Stimulated activated CD8-positive, alpha-beta memory T cell treated with anti-CD3 and anti-CD28 coated beads, Interleukin-12 subunit alpha, Interleukin-12 subunit beta, amount 100 ng/mL, for 24 hours (primary cell): Measurements from ENCODE around the gene R3HDM2.
"Not testable (repeated sequence)": the region's sequence is repeated elsewhere in the genome, so short reads cannot be mapped to it uniquely, and the experiment has no call there.

Experiments used
- DNase-seq: peaks from one replicate; pipeline ENCODE4 v3.0.0-alpha.2; 2020; ENCODE audit errors: extremely low read depth

The R3HDM2 gene

DNA sequence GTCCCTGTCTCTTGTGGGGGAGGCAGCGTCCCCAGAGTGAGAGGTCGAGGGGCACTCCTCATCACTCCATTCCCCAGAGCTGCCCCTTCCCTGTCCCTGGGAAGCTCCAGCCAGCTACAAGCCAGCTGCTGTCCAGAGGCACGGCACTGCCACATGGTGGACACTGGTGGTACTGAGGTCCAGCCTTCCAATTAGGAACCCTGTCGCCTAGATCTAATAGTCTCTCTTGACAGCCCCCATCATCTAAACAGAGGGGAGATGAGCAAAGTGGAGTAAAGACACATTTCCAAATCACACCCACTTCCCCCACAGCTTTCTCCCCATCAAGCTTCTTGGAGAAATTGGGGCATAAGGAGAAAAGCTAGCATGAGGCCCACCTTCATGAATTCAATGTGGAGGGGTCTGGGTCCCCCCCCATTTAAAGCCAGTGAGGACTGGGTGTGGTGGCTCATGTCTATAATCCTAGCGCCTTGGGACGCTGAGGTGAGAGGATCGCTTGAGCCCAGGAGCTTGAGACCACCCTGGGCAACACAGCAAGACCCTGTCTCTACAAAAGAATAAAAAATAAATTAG lies 22.2 kb upstream of the R3HDM2 start:
- DNase-seq: no peak

DNA sequence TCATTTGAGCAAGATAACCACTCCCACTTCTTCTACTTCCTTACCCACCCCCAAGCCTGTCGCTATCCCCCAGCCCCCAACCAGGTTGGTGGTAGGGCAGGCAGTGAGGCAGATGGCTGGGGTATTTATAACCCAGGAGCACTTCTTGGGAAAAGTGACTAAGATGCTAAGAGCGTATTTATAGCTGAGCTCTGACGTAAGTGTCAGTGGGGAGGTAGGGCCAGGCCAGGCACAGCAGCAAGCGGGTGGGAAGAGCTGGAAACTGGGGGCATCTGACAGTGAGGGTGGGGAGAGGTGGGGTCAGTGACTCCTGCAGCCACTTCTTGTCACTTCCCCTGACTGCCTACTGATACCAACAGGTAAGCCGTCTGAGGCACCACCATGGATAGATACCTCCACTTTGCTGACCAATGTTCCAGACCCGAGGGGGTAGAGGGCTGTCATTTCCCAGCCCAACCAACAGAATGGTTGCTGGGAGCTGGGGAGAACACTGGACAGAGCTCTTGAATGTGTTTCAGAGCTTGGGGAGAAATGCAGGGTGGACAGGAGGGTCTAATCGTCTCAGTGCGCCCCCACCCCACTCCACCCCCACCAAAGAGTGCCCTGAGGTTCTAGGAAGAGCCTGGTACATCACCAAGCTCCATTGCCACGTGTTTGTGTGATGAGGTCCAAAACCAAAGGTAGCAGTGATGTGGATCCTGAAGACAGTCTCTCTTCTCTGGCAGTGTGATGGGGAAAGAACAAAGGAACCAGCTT lies 21.5 kb upstream of the R3HDM2 start:
- no peak for DNase-seq

DNA sequence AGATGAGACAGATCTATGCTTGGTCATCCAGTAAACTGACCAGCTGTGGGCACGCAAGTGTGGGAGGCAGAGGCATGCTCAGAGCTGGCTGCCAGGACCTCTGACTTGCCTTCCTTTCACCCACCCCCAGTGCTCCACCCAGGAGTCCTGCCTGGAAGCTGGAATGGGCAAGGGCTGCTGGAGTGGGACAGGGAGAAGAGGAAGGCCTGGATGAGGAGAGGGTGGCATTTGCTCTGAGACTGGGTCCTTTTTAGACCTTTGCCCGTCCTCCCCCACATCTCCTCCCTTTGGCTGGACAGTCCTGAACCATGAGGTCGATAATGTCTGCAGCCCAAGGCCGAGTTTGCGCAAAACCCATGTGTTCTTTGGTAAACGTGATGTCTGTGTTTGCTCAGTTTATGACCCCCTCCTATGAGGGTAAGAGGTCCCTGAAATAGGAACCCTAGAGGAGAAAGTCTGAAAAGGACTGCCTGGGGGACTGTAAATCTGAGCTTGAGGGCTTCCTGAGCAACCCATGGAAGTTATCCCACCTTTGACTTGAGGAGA lies 20.5 kb upstream of the R3HDM2 start:
- DNase-seq: no peak

DNA sequence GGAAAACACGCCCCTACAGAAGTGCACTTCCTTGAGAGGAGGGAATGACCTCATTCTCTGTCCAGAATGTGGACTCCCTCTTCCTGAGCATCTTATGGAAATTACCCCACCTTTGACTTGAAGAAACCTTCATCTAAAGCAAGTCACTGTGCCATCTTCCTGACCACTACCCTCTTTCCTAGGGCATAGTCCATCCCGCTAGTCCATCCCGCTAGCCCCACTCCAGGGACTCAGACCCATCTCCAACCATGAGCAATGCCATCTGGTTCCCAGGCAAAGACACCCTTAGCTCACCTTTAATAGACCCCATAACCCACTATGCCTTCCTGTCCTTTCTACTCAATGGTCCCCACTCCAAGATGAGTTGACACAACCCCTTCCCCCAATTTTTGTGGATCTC lies 19.2 kb upstream of the R3HDM2 start:
- no peak for DNase-seq

DNA sequence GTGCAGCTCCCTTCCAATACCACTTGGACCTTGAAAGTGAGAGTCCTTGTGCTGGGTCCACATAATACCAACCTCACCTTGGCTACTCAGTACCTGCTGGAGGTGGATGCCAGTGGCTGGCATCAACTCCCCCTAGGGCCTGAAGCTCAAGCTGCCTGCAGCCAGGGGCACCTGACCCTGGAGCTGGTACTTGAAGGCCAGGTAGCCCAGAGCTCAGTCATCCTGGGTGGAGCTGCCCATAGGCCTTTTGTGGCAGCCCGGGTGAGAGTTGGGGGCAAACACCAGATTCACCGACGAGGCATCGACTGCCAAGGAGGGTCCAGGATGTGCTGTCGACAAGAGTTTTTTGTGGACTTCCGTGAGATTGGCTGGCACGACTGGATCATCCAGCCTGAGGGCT lies 18.5 kb upstream of the R3HDM2 start:
- no peak for DNase-seq

DNA sequence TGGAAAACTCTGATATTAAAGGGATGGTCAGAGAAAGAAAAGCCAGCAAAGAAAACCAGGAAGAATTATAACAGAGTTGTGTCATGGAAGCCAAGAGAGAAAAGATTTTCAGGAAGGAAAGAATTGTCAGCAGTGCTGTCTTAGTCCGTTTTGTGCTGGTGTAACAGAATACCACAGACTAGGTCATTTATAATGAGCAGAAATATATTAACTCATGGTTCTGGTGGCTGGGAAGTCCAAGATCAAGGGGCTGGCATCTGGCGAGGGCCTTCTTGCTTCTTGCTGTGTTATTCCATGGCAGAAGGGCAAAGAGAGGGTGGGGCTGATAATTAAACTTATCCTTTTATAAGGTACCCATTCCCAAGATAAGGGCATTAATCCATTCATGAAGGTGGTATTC lies 17.8 kb upstream of the R3HDM2 start:
- no peak for DNase-seq

DNA sequence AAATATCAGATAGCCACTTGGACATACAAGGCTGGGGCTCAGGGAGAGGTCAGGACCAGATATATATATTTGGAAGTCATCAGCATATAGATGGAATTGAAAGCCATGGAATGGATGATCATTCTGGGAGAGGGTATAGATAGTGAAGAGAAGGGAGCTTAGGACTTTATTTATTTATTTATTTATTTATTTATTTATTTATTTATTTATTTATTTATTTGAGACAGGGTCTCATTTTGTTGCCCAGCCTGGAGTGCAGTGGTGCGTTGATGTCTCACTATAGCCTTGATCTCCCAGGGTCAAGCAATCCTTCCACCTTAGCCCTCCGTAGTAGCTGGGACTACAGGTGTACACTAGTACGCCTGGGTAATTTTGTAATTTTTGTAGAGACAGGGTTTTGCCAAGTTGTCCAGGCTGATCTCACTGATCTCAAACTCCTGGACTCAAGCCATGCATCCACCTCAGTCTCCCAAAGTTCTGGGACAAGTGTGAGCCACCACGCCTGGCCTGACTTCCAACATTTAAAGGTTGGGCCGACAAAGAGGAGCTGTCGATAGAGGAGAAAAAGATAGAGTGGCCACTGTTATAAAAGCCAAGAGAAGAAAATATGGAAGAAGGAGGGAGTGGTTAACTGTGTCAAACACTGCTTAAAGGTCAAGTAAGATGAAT lies 15.6 kb upstream of the R3HDM2 start:
- DNase-seq: no peak

DNA sequence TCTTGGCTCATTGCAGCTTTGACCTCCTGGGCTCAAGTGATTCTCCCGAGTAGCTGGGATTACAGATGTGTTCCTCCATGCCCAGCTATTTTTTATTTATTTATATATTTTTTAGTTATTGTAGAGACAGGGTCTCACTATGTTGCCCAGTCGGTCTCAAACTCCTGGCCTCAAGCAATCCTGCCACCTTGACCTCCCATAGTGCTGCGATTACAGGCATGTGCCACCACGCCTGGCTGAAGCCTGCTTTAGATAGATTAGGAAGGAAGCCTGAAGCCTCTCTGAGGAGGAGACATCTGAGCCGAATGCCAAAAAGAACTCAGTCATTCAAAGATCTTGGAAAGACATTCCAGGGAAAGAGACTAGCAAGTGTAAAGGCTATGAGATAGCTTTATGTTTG lies 13.9 kb upstream of the R3HDM2 start:
- no peak for DNase-seq

DNA sequence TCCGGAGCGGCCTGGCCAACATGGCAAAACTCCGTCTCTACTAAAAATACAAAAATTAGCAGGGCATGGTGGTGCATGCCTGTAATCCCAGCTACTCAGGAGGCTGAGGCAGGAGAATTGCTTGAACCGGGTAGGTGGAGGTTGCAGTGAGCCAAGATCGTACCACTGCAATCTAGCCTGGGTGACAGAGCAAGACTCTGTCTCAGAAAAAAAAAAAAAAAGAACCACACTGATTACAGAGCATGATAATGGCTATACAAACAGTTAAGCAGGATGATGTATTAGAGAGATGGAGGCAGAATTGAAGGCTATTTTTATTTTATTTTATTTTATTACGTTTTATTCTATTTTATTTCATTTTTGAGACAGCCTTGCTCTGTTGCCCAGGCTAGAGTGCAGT lies 13.5 kb upstream of the R3HDM2 start:
- not testable (repeated sequence) for DNase-seq

DNA sequence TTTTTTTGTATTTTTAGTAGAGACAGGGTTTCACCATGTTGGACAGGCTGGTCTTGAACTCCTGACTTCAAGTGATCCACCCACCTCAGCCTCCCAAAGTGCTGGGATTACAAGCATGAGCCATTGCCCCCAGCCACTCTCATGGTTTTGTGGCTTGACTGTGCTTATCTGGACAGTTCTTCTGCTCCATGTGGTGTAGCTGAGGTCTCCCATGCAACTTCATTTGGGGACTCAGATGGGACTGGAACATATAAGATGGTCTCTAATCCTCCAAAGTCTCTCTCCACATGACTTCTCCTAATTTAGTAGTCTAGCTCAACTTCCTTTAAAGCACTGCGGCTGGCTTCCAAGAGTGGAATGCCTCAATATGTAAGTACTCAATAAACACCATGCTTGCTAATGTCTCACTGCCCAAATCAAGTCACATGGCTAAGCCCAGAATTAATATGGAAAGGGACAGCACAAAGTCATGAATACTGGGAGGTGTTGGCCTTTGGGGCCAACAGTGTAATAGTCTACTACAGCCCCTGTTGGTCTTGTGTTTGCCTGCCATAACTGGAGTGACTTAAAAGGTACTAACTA lies 11.1 kb upstream of the R3HDM2 start:
- DNase-seq: no peak

DNA sequence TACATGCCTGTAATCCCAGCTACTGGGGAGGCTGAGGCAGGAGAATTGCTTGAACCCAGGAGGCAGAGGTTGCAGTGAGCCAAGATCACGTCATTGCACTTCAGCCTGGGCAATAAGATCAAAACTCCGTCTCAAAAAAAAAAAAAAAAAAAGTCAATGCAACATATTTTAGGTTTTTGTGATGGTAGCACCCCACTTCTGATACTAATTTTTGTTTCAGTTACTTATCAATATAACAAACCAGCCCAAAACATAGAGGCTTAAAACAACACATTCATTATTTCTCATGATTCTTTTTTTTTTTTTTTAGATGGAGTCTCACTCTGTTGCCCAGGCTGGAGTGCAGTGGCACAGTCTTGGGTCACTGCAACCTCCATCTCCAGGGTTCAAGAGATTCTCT lies 10.6 kb upstream of the R3HDM2 start:
- DNase-seq: not testable (repeated sequence)

DNA sequence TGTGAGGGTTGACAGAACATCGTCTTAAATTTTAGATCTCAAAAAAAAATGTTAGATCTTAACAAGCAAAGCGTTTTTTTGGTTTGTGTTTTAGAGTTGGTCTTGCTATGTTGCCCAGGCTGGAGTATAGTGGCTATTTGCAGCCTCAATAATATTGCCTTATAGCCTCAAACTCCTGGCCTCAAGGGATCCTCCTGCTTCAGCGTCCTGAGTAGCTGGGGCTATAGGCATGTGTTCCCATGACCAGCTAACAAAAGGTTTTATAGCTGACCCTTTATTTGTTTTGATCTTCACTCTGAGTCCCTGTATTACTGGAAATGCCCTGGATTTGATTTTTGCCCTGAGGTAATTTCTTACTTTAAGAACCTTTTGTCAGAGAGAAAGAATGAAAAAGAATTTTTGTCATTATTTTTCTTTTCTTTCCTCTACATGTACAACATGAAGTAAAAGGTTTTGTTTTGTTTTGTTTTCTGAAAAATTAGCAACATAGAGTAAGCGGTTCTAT lies 9.0 kb upstream of the R3HDM2 start:
- DNase-seq: no peak

DNA sequence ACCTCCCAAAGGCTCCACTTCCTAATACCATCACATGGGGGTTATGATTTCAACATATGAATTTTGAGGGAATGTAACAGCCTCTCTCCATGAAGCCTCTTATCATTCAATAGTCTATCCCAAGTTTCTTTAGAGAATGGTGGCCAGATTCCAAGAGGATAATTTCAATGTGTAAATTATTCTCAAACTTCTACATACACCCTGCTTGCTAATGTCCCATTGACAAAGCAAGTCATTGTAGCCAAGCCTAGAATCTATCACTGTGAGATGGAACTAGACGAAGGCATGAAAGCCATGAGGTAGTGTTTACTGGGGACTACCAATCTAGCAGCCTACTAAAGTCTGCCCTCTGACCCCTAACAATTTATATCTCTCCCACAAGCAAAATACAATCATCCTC lies 7.6 kb upstream of the R3HDM2 start:
- DNase-seq: no peak

DNA sequence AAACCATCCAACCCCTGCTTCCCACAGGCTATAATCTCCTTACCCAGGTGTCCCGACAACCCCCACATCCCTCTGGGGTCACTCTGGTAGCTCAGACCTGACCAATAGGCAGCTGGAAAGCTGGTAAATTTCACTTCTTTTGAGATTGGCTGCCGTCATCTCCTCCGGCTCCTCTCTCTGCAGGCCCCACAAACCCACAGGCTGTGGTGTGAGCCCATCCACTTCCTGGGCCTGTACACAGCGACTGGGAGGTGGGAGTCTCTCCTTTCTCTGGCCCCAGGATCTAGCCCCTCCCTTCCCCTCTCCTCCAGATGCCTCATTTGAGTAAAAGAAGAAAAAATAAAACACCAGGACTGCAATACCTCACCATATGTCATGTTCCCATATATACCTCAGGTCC lies 4.5 kb upstream of the R3HDM2 start:
- DNase-seq: no peak

DNA sequence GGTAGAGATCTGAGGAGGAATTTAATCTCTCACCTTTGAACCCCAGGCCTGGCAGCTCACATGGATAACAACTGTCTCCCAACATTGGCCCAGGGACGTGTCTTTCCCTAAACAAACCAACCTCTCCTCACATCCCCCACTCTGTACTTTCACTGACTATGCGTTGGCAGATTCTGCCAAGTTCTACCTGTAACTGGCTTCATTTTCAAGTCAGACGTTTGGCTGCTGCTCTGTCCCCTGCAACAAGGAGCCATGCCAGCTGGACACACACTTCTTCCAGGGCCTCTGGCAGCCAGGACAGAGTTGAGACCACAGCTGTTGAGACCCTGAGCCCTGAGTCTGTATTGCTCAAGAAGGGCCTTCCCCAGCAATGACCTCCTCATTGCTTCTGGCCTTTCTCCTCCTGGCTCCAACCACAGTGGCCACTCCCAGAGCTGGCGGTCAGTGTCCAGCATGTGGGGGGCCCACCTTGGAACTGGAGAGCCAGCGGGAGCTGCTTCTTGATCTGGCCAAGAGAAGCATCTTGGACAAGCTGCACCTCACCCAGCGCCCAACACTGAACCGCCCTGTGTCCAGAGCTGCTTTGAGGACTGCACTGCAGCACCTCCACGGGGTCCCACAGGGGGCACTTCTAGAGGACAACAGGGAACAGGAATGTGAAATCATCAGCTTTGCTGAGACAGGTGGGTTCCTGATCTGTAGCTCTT lies 3.8 kb upstream of the R3HDM2 start, which contains the start of gene INHBC:
Gene INHBC (plus strand): TSS at position 268 of the 707 bp plus-strand sequence. CDS start 103 bp downstream, at position 371.
- DNase-seq: no peak

DNA sequence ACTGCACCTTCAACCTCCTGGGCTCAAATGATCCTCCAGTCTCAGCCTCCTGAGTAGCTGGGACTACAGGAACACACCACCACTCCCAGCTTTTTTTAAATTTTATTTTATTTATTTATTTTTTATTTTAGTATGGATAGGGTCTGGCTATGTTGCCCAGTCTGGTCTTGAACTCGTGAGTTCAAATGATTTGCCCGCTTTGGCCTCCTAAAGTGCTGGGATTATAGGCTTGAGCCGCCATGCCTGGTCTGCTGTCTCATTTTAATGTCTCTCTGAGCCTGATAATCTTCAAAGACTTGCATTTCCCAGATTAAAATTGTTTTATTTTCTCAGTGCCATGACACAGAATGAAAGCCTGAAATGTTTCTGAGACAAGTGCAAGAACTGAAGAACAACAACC lies 2.5 kb upstream of the R3HDM2 start:
- DNase-seq: no peak

DNA sequence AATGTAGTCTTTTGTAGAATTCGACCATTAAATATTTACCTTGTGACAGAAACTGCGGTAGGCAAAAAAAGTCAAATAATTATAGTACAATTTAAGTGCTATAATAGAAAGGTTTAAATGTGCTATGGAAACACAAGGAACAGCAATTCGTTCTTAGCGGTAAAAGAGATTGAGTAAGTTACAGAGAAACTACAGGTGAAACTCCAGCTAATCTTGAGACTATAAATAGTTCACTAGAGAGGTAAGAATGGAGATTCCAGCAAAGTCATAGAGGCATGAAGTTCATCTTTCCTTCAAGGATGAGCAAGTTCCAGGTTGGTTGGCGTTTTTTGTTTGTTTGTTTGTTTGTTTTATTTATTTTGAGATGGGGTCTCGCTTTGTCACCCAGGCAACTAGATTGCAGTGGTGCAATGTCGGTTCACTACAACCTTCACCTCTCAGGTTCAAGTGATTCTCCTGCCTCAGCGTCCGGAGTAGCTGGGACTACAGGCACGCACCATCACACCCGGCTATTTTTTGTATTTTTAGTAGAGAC lies 878 bp upstream of the R3HDM2 start:
- no peak for DNase-seq

DNA sequence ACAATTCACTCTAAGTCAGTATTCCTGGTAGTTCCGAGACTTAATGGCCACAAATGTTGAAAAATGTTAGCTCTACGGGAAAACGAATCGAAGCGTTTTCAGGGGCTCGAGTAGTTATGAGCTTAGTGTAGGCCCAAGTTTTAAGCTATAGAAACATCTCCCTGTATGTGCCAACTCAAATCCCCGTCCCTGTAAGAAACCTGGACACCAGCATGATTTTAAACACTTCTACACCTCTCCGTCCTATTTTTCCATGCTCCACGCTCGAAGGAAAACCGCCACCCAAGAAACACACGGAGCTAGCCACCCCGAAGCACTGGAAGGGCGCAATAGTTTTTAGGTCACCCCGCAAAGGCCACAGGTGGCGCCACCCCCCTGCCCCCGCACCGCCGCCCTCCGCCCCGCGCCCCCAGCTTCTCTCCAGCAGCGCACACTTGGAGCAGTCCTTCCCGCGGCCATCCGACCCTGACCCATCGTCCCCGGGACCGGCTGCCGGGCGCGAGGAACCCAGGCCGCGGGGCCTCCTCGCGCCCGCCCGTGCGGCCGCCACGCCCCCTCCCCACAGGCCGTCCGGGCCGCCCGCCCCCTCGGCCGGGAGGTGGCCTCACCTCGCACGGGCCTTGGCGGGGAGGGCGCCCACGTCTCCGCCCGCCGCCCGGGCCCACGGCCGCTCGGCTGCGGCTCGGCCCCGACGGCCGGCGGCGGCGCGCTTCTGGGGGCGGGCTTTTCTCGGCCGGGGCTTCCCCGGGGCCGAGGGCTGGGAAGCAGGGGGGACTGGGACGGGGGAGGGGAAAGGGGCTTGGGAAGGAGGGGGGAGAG lies 522 bp downstream of the R3HDM2 start:
- DNase-seq: no peak

DNA sequence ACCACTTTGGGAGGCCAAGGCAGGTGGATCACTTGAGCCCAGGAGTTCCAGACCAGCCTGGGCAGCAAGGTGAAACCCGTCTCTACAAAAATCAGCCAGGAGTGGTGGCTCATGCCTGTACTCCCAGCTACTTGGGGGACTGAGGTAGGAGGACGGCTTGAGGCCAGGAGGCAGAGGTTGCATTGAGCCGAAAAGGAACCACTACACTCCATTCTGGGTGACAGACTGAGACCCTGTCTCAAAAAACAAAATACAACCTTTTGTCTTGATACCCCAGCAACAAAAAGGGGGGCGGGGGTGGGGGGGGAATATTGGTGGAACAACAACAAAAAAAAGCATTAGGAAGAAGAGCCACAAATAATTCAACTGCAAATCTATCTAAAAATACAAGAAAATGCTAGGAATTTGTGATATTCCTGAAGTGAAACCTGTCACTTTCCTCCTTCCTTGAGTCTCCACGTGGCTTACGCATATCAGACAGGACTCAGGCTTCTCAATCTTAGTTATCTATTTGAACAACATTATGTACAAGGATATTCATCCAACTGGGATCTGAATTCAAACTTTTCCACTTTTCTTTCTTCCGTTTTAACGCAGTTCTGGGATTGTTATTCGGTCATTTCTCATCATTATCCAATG lies 1.3 kb downstream of the R3HDM2 start:
- DNase-seq: no peak

DNA sequence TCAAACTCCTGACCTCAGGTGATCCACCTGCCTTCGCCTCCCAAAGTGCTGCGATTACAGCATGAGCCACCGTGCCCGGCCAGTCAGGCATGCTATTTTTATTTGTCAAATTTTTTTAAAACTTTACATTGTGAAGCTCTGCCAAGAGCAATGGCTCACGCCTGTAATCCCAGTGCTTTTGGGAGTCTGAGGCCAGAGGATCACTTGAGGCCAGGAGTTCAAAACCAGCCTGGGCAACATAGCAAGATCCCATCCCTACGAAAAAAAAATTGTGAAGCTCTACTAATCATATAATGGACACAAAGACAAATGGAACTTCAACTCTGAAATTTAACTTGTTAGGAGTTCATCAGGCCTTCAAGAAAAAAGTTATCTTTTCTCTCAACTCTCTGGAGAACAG lies 1.9 kb downstream of the R3HDM2 start:
- DNase-seq: no peak
